AG04449 (cell line): ENCODE data around the gene RAB24.

Experiments
- CTCF ChIA-PET: fragments of 350-600 bp; formaldehyde crosslinking; extraction: SDS; loops from one replicate; lab custom pipeline; 2021; ENCODE audit warnings: antibody characterized with exemption; lab: Yijun Ruan, JAX
- POLR2A ChIA-PET: fragments of 400-600, 350-600 bp; formaldehyde crosslinking; extraction: SDS; loops from one replicate; lab custom pipeline; 2020; ENCODE audit warnings: antibody characterized with exemption, inconsistent platforms; lab: Yijun Ruan, JAX
- DNase-seq: peaks from one replicate; pipeline ENCODE4 v3.0.0-alpha.2; 2010; ENCODE audit warnings: low read depth, low spot score
- H3K4me3 ChIP-seq: 2 replicates; pipeline ENCODE4 v1.5.1; 2011; ENCODE audit warnings: low read depth, mild to moderate bottlenecking, control low read depth, low read length
- CTCF ChIP-seq: IDR thresholded peaks from one replicate; pipeline ENCODE4 v1.5.1; 2011; ENCODE audit warnings: mild to moderate bottlenecking, moderate library complexity, low read length, control low read depth, inconsistent platforms; ENCODE audit not compliant: insufficient read depth; ENCODE audit errors: missing control alignments

Gene RAB24

GRCh38 chr5:177288191-177288590, 15.3 kb downstream of the RAB24 start:
- no peak overlapping the region for H3K4me3 ChIP-seq

GRCh38 chr5:177276886-177277285, 26.6 kb downstream of the RAB24 start:
- H3K4me3 ChIP-seq, result no peak overlapping the region
- ChIA-PET CTCF (interaction anchor here (0.9 to 1.4 kb wide), 4 partner anchors 17 to 164 kb away, joined by 3 to 4 read pairs (median 3); no protein-coding TSS in a partner anchor), POLR2A (no interaction called here)
- TF ChIP-seq CTCF, result no peak
- DNase-seq, result no peak

More at GRCh38 chr5:177288191-177288590, 15.3 kb downstream of the RAB24 start:
- no peak for DNase-seq
- ChIA-PET POLR2A (no interaction called here), CTCF (interaction anchor here (1.7 to 2.5 kb wide), 2 partner anchors 13 to 174 kb away, joined by 5 to 6 read pairs; no protein-coding TSS in a partner anchor)
- TF ChIP-seq CTCF, result no peak

- ChIA-PET POLR2A (no interaction called here), CTCF (interaction anchor here (0.9 kb wide), 1 partner anchor 162 kb away, joined by 4 read pairs; no protein-coding TSS in a partner anchor)
- no peak for TF ChIP-seq CTCF
- H3K4me3 ChIP-seq, result no peak overlapping the region
- DNase-seq, result no peak
Measured at GRCh38 chr5:177275883-177276282, 27.6 kb downstream of the RAB24 start.

GRCh38 chr5:177271113-177271512, 32.4 kb downstream of the RAB24 start:
- H3K4me3 ChIP-seq, result no peak overlapping the region
- ChIA-PET POLR2A (no interaction called here), CTCF (interaction anchor here (1.0 to 3.2 kb wide), 3 partner anchors 11 to 158 kb away, joined by 3 to 31 read pairs (median 3); no protein-coding TSS in a partner anchor)
- TF ChIP-seq CTCF, result no peak
- no peak for DNase-seq

- TF ChIP-seq CTCF, result no peak
- no peak overlapping the region for H3K4me3 ChIP-seq
- POLR2A ChIA-PET, result no interaction called here
- CTCF ChIA-PET, result interaction anchor here (0.6 to 3.2 kb wide), 6 partner anchors 11 to 199 kb away, joined by 3 to 31 read pairs (median 3); no protein-coding TSS in a partner anchor
- no peak for DNase-seq
Measured at GRCh38 chr5:177270653-177271052, 32.9 kb downstream of the RAB24 start.

GRCh38 chr5:177269976-177270375, 33.5 kb downstream of the RAB24 start:
- ChIA-PET CTCF (interaction anchor here (0.6 to 3.2 kb wide), 6 partner anchors 10 to 198 kb away, joined by 3 to 31 read pairs (median 3); no protein-coding TSS in a partner anchor), POLR2A (no interaction called here)
- no peak for TF ChIP-seq CTCF
- DNase-seq, result no peak
- no peak overlapping the region for H3K4me3 ChIP-seq
